ENCODE data around the gene ECHS1.
A peak's percentile ranks its signal among the peaks of the same experiment; 100 is the strongest.

The ECHS1 gene

GRCh38 chr10:133341983-133342382, 31.2 kb downstream of the ECHS1 start:
- no peak for DNase-seq (ENCODE audit: low spot score)

GRCh38 chr10:133339708-133340380, 33.3 kb downstream of the ECHS1 start:
- no peak for DNase-seq (ENCODE audit: low spot score)

- DNase-seq (ENCODE audit: low spot score), result no peak
Observed at GRCh38 chr10:133338080-133339071, 34.8 kb downstream of the ECHS1 start.

GRCh38 chr10:133337370-133337725, 35.8 kb downstream of the ECHS1 start:
- no peak for DNase-seq (ENCODE audit: low spot score)

GRCh38 chr10:133336577-133337369, 36.4 kb downstream of the ECHS1 start, which contains the start of gene CALY:
Gene CALY (minus strand): TSS chr10:133336896. CDS start chr10:133328989, 7,907 bp downstream.
- no peak for DNase-seq (ENCODE audit: low spot score)

- no peak for DNase-seq (ENCODE audit: low spot score)
Observed at GRCh38 chr10:133336118-133336576, 37.0 kb downstream of the ECHS1 start.

- DNase-seq (ENCODE audit: low spot score), result peak; percentile 78
Observed at GRCh38 chr10:133335246-133336117, 37.7 kb downstream of the ECHS1 start.

- DNase-seq (ENCODE audit: low spot score), result peak; percentile 54
Observed at GRCh38 chr10:133334503-133335245, 38.5 kb downstream of the ECHS1 start.

GRCh38 chr10:133332936-133333699, 40.0 kb downstream of the ECHS1 start:
- DNase-seq (ENCODE audit: low spot score), result no peak

GRCh38 chr10:133329491-133330202, 43.5 kb downstream of the ECHS1 start:
- DNase-seq (ENCODE audit: low spot score), result peak; percentile 91

- DNase-seq (ENCODE audit: low spot score), result no peak
Observed at GRCh38 chr10:133328358-133329343, 44.5 kb downstream of the ECHS1 start.

GRCh38 chr10:133327651-133328357, 45.4 kb downstream of the ECHS1 start:
- no peak for DNase-seq (ENCODE audit: low spot score)

GRCh38 chr10:133326745-133327650, 46.2 kb downstream of the ECHS1 start:
- no peak for DNase-seq (ENCODE audit: low spot score)

GRCh38 chr10:133326223-133326551, 47.0 kb downstream of the ECHS1 start:
- DNase-seq (ENCODE audit: low spot score), result no peak

GRCh38 chr10:133325440-133326222, 47.5 kb downstream of the ECHS1 start:
- peak; percentile 33 for DNase-seq (ENCODE audit: low spot score)
